Fibroblast of villous mesenchyme (primary cell): ENCODE data around the gene UTP15. TPM values are rescaled to one million over a fixed set of nuclear protein-coding genes. Genes with fewer than 3 reads are reported as not detected.

Source experiments
- DNase-seq: peaks from one replicate; pipeline ENCODE4 v3.0.0-alpha.2; 2010; ENCODE audit warnings: low read depth
- H3K4me3 ChIP-seq: 2 replicates; pipeline ENCODE4 v1.5.1; 2011; ENCODE audit warnings: low read depth, mild to moderate bottlenecking, low read length
- total RNA-seq: library from RNA; depleted of rRNA; stranded (reverse); fragments of >200 nt; gene quantifications from 2 replicates; pipeline ENCODE4 v1.2.3, GENCODE V29; 2012
- TF ChIP-seq, protein P1 (sequence below): IDR thresholded peaks from 2 replicates; pipeline ENCODE4 v1.5.1; 2012; ENCODE audit warnings: low read depth, mild to moderate bottlenecking, low read length; ENCODE audit not compliant: insufficient read depth

Gene UTP15
- total RNA-seq, 1 donor: 30.7 TPM

DNA sequence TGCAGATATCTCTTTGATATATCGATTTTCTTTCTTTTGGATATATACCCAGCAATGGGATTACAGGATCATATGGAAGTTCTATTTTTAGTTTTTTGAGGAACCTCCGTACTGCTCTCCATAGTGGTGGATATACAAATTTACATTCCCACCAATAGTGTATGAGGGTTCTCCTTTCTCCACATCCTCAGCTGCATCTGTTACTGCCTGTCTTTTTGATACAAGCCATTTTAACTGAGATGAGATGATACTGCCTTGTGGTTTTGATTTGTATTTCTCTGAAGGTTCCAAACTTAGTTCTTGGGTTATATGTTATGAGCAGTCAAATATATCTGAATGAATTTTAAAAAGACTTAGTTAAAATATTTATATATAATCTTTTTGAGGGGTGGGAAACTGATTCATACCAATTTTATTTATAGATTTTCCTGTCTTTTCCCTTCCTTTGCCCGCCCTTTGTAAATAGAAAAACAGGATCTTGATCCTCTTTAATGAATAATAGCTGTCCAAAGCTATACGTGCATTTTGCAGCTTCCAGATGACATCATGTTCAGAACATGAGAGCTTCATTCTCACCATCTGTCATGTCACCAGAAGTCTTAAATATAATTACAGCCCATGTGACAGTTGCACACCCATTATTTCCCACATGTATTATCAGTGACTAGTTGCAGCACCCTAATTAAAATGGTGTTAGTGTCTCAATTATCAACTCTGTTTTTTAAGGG, 54.2 kb downstream of the UTP15 start:
- no peak overlapping the region for H3K4me3 ChIP-seq
- no peak for DNase-seq
- TF ChIP-seq, protein P1, sequence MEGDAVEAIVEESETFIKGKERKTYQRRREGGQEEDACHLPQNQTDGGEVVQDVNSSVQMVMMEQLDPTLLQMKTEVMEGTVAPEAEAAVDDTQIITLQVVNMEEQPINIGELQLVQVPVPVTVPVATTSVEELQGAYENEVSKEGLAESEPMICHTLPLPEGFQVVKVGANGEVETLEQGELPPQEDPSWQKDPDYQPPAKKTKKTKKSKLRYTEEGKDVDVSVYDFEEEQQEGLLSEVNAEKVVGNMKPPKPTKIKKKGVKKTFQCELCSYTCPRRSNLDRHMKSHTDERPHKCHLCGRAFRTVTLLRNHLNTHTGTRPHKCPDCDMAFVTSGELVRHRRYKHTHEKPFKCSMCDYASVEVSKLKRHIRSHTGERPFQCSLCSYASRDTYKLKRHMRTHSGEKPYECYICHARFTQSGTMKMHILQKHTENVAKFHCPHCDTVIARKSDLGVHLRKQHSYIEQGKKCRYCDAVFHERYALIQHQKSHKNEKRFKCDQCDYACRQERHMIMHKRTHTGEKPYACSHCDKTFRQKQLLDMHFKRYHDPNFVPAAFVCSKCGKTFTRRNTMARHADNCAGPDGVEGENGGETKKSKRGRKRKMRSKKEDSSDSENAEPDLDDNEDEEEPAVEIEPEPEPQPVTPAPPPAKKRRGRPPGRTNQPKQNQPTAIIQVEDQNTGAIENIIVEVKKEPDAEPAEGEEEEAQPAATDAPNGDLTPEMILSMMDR: no peak

DNA sequence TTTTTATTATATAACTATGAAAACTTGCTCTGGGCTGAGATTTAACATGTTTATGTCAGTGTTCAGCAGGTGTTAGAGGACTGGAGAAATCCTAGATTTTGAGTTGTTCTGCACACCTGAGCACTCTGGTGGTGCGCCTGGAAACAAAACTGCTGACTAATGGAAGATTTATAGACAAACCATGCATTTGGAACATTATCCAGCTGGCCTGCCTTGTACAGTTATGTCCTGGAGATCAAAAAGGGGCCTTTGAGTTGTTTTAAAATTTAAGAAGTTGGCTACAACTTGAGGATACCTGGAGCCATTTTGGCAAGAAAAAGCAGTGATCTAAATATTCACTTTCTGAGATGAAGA, 54.8 kb downstream of the UTP15 start:
- no peak overlapping the region for H3K4me3 ChIP-seq
- TF ChIP-seq, protein P1: no peak
- no peak for DNase-seq

DNA sequence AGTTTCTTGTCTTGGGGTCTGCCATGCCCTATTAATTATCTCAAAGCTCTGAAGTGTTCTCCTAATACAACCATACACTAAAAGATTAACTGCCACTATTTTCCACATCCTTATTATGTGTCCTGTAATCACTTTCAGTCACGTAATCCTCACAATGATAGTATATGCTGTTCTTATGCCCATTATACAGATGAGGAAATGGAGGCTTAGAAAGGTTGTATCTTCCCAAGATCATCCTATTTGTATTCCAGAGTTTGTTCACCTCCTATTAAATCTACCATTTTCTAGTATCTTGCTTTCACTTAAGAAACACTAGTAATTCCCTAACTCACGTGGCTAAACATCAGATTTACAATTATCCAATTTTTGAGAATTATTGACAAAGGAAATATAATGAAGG, 57.5 kb downstream of the UTP15 start:
- no peak for DNase-seq
- TF ChIP-seq, protein P1: no peak

DNA sequence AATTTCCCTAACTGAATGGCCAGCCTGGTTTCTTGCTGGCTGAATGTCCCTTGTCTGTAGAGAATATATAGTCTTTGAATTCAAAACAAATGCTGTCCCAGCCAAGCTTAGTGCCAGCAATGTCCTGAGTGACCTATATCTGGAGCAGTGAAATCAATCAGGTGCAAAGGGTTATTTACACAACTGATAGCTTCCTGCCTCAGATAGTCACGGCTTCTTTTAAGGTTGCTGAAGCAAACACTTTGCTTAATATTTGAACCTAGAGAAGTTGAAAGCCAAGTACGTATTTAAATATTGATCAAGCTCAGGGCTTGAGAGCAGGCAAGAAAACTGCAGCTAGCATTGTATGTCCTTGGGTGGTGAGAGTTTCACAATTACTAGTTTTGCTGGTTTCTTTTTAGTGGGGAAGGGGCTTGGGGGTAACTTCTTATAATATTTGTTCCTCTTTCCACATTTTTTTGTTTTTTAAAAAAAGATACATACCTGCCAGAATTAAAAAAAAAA, 58.4 kb downstream of the UTP15 start:
- DNase-seq: no peak
- TF ChIP-seq, protein P1: no peak
- no peak overlapping the region for H3K4me3 ChIP-seq

More for the DNA sequence above, 57.5 kb downstream of the UTP15 start:
- H3K4me3 ChIP-seq: no peak overlapping the region

DNA sequence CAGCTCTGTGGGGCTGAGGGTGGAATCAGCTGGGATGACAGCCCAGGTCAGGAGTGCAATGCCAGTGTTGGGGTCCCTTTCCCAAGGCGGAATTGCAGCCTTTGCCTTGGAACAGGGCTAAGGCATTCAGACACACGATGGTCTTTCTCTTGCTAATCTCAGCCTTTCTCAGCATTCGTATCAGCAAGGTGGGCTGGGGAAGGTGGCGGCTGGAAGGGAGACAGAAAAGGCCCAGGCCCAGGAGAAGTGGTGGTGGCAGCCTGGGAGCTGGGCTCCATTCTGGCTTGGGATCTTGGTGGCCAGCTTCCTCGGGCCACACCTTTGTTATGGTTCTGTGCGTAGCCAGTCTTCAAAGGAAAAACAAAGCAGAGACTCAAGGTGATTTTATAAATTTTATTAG, 59.3 kb downstream of the UTP15 start:
- no peak for DNase-seq
- TF ChIP-seq, protein P1: no peak
- H3K4me3 ChIP-seq: no peak overlapping the region

DNA sequence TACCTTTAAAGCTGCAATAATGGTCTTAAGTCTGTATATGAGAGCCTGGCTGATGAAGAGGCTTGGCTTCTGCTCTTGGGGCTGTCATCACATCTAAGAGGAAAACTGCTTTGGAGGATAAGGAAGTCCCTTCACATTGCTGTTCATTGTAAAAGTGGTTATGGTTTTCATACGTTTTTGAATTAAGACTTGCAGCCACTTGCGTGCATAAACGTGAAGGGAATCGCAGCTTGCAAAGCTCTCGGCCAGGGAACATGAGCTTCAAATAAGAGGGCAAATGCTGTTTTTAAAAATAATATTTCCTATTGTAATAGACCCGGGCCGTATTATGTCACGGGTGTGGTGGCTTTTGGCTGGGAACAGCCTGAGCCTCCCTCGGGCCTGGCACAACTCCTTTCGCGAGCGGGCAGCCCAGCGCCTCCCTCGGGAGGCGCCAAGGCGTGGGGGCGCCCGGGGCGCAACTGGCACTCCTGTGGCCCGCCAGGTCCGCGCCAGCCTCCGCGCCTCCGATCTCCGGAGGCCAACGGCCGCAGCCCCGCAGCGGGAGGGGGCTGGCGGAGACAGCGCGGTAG, 59.9 kb downstream of the UTP15 start:
- DNase-seq: no peak
- peak overlapping the region; percentile 83 for H3K4me3 ChIP-seq

More for the DNA sequence above, 59.9 kb downstream of the UTP15 start:
- TF ChIP-seq, protein P1: no peak
